Astrocyte of the cerebellum (primary cell): ENCODE data around the gene BEAN1.
"Not testable (repeated sequence)": the region's sequence is repeated elsewhere in the genome, so short reads cannot be mapped to it uniquely, and the experiment has no call there.

Experiments used
- DNase-seq: peaks from one replicate; pipeline ENCODE4 v3.0.0-alpha.2; 2011; ENCODE audit warnings: low read depth
- H3K4me3 ChIP-seq: 2 replicates; pipeline ENCODE4 v1.5.1; 2011; ENCODE audit warnings: mild to moderate bottlenecking, low read depth, low read length, moderate library complexity
- in situ Hi-C: cut with HindIII; loops from 2 replicates; pipeline ENCODE4 v1.10.0; 2017; ENCODE audit warnings: low sequenced_read_pairs
- TF ChIP-seq, protein P1 (sequence below): IDR thresholded peaks from 2 replicates; pipeline ENCODE4 v1.5.1; 2012; ENCODE audit warnings: low read length, low read depth, moderate library complexity, mild to moderate bottlenecking; ENCODE audit errors: missing control alignments

The BEAN1 gene

DNA sequence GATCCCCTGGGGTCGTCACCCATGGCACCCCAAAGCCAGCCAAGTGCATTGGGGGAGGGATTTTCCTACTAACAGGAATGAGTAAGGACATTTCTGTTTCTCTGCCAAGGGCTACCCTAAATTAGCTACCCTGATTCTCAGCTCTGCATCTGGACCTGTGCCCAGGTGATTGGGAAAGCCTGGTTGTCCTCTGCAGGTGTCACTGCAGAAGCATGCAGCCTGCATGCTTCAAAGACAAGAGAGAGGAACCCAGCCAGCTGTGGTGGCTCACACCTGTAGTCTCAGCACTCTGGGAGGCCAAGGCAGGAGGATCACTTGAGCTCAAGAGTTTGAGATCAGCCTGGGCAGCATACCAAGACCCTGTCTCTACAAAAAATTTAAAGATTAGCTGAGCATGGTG is 19.6 kb downstream of the BEAN1 start:
- H3K4me3 ChIP-seq, result no peak overlapping the region
- TF ChIP-seq, protein P1, sequence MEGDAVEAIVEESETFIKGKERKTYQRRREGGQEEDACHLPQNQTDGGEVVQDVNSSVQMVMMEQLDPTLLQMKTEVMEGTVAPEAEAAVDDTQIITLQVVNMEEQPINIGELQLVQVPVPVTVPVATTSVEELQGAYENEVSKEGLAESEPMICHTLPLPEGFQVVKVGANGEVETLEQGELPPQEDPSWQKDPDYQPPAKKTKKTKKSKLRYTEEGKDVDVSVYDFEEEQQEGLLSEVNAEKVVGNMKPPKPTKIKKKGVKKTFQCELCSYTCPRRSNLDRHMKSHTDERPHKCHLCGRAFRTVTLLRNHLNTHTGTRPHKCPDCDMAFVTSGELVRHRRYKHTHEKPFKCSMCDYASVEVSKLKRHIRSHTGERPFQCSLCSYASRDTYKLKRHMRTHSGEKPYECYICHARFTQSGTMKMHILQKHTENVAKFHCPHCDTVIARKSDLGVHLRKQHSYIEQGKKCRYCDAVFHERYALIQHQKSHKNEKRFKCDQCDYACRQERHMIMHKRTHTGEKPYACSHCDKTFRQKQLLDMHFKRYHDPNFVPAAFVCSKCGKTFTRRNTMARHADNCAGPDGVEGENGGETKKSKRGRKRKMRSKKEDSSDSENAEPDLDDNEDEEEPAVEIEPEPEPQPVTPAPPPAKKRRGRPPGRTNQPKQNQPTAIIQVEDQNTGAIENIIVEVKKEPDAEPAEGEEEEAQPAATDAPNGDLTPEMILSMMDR, result no peak
- no peak for DNase-seq
- in situ Hi-C loops, result no loop called here

DNA sequence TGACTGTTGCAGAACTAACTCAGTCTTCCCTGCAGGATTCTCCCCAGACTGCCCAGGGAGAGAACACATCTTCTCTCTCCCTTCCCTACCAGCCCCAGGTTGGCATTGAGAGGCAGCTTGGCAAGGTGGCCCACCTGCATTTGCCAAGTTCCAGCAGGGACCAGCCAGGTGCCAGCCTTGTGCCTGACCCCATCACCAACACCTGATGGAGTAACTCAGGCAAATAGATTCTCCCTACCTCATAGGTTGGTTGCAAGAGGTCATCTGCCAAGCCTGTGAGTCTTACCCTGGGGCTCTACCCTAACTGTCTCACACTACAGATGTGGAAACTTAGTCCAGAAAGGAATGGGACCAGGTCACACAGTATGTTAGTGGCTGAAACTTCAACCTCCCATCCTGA is 20.4 kb downstream of the BEAN1 start:
- in situ Hi-C loops, result no loop called here
- TF ChIP-seq, protein P1, result no peak
- DNase-seq, result no peak

DNA sequence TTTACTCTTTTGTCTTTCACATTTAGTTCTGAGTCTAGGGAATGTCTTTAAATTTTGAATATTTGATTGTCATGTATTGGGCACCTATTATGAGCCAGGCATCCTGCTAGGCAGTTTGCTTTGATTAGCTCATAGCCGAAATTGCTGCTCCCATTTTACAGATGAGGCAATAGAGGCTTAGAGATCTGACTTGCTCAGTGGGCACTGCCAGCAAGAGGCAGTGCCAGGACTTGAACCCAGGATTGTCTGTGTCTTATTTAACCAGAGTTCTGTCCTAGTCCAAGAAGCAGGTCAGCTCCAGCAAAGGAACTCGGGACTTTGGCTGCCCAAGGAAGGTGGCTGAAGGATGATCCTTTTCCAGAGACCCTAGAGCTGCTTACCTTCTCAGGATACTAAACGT is 24.5 kb downstream of the BEAN1 start:
- TF ChIP-seq, protein P1, result no peak
- in situ Hi-C loops, result no loop called here
- no peak for DNase-seq
- no peak overlapping the region for H3K4me3 ChIP-seq

More for the DNA sequence above, 20.4 kb downstream of the BEAN1 start:
- no peak overlapping the region for H3K4me3 ChIP-seq

DNA sequence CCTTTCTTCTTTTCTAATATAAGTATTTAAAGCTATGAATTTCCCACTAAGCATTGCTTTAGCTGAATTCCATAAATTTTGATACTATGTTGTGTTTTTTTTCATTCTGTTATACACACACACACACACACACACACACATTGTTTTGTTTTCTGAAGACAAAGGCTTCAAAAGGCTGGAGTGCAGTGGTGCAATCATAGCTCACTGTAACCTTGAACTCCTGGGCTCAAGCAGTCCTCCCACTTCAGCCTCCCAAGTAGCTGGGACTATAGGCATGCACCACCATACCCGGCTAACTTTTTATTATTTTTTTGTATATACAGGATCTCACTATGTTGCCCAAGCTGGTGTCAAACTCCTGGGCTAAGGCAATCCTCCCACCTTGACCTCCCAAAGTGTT is 26.1 kb downstream of the BEAN1 start:
- in situ Hi-C loops, H3K4me3 ChIP-seq, DNase-seq: not testable (repeated sequence)

DNA sequence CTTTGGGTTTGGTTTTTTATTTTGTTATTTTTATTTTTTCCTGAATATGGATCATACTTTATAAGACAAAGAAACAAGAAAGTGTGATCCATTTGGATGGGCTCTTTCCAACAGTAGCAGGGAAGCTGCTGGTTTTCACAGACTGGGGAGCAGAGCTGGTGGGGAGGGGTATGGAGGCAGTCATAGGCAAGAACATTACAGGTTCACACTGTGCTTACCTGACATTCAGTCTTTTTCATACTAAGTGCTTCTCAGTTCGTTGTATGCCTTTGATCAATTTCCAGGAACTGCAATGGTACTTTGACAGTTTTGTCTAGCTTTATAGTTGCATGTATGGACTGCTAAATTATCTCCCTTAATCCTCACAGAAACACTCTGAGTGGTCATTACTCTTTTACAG is 27.7 kb downstream of the BEAN1 start:
- TF ChIP-seq, protein P1, result no peak
- H3K4me3 ChIP-seq, result no peak overlapping the region
- in situ Hi-C loops, result no loop called here
- no peak for DNase-seq

DNA sequence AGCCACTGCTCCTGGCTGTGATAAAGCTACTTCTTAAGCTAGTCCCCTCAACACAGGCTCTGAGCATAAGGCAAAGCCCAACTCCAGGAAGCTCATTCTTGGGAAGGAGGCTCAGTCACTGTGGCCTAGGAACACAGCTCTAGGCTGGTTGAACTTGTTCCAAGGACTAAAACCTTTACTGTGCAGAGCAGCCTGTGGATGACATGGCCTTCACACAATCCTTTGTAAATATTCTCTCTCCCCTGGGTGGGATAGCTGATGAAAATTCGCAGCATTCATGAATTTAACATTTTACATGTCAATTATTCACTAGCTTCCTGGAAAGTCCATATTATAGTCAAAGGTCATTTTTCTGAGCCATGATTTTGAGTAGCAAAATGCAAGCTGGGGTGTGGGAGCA is 28.9 kb downstream of the BEAN1 start:
- H3K4me3 ChIP-seq, result no peak overlapping the region
- TF ChIP-seq, protein P1, result no peak
- in situ Hi-C loops, result no loop called here
- DNase-seq, result no peak

DNA sequence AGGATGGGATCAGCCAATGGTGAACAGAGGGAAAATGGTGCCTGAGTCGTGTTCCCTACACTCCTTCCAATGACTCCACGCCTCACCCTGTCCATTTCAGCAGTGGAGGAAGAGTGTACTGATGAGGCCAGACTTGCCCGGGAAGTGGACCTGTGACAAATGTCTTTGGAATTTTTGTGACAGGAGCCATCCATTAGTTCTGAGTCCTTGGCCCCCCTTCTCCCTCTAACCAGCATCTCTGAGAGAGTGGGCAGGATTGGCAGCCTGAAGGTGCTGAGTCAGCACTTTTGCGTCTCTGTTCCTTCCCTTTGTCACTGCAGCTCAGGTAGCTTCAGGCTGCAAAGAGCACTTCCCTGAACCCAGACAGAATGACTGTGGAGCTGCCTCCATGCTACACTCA is 30.8 kb downstream of the BEAN1 start:
- in situ Hi-C loops, result no loop called here
- H3K4me3 ChIP-seq, result no peak overlapping the region
- no peak for DNase-seq
- TF ChIP-seq, protein P1, result no peak
